G401.6 (cell line): ENCODE data around the gene MRPL20.
"Not testable (repeated sequence)": the region's sequence is repeated elsewhere in the genome, so short reads cannot be mapped to it uniquely, and the experiment has no call there.

Experiments used
- FAIRE-seq: peaks from 2 replicates; lab custom pipeline; 2012; peaks lifted over from hg19 to GRCh38; lab: Jason Lieb, UNC

Gene MRPL20

DNA sequence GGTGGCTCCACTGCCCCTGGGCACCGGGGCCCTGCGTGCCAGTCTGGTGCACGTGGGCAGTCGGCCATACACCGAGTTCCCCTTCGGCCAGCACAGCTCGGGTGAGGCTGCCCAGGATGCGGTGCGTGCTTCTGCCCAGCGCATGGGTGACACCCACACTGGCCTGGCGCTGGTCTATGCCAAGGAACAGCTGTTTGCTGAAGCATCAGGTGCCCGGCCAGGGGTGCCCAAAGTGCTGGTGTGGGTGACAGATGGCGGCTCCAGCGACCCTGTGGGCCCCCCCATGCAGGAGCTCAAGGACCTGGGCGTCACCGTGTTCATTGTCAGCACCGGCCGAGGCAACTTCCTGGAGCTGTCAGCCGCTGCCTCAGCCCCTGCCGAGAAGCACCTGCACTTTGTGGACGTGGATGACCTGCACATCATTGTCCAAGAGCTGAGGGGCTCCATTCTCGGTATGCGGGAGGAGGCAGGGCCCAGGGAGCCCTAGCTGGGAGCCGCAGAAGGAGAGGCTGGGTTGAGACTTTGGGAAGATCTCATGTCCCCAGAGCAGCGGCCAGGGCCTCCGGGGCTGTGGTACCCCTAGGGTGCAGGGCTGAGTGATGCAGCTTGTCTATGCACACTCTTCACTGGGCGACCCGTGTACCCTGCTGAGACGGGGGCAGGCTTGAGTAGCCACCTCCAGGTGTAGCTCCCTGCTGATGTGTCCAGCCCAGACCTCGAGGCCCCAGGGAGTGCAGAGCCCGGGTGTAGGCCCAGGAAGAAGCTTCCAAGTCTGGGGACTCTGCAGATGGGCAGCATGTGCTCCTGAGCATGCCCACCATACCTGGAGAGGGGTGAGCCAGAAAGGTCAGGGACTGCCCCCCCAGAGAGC is 30.2 kb upstream of the MRPL20 start:
- FAIRE-seq: no peak

DNA sequence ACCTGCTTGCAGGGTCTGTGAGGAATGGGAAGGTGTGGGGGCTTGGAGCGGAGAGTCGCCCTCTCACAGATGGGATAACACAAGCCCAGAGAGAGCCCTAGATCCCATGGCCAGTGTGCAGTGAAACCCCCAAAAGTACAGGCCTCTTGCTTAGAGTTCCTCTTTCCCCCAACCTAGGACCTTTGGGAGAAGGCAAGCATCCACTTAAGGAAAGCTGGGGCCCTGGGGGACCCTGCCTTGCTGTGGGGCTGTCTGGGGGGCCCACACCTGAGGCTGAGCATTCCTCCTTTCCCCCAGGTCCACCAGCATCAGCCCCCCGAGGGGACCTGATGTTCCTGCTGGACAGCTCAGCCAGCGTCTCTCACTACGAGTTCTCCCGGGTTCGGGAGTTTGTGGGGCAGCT is 29.5 kb upstream of the MRPL20 start:
- FAIRE-seq: no peak

DNA sequence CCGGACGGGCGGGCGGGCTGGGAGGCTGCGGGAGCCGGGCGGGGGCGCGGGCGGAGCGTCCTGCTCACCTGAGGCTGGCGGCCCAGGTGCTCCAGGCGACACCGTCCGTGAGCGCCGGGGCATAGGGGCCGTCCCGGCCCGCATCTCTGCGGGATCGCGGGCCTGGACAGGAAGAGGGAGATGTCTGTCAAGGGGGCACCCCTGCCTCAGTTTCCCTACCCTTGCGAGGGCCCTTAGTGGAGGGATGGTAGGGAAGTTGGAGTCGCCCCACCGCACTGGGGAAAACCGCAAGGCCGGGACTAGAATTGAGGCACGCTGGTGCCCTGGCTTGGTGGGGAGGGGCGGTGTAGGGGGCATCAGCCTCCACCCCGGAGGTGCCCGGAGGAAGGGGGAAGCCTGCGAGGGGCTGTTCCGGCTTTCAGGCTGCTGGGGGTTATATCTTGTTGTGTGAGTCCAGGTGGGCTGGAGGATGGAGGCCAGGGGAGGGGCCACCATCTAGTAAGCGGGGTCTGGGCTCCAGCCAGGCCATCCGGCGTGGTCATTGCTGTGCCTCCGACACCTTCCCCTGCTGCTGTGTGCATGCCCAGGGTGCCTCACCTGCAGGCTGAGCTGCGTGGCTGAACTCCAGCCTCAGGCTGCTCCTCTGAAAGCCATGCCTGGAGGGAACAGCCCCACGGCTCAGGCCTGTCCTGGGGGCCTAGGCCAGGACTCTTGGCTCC is 29.0 kb upstream of the MRPL20 start:
- FAIRE-seq: no peak

DNA sequence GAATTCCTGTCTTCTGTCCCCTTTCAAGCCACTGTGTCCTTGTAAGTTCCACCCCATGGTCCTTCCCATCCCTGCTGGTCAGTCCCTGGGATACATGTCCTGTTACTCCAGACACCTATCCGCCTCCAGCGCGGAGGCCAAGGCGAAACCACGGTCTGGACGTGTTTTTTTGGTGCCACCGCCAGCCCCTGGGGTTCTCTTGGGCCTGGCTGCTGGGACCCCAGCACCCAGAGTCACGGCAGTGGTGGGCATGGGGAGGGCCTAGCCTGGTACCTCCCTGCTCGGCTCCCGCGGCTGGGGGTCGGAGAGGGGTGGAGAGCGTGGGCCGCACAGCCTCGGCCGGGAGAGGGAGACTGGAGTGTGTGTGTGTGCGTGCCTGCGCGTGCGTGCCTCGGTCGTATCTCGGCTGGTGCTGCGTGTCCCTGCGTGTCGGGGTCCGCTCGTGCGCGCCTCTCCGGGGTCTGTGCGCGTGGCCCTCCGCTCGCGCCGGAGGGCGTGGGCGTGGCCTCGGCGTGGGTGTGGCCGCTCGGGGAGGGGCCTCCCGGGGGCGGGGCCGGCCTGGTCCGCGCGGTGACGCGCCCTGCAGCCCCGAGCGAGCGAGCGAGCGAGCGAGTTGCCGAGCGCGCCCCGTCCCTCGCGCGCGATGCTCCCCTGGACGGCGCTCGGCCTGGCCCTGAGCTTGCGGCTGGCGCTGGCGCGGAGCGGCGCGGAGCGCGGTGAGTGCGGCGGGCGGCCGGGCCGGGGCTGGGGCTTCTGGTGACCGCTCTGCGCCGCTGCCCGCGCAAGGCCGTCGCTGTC is 28.2 kb upstream of the MRPL20 start, which contains the start of gene VWA1:
VWA1 (plus strand) TSS at position 585 of the 798 bp plus-strand sequence; CDS start at position 644, 59 bp downstream.
- FAIRE-seq: no peak

DNA sequence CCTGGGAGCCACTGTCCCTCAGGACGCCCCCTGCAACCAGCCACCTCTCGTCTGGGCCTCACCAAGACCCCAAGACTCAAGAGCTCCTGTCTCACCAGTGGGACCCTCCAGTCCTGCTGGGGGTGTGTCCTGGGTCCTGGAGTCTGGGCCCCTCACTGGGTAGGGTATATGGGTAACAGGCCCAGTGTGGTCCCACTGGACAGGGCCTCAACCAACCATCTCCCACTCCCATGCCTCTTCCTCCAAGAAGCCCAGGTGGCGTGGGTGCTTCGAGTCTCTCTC is 27.7 kb upstream of the MRPL20 start:
- FAIRE-seq: no peak

DNA sequence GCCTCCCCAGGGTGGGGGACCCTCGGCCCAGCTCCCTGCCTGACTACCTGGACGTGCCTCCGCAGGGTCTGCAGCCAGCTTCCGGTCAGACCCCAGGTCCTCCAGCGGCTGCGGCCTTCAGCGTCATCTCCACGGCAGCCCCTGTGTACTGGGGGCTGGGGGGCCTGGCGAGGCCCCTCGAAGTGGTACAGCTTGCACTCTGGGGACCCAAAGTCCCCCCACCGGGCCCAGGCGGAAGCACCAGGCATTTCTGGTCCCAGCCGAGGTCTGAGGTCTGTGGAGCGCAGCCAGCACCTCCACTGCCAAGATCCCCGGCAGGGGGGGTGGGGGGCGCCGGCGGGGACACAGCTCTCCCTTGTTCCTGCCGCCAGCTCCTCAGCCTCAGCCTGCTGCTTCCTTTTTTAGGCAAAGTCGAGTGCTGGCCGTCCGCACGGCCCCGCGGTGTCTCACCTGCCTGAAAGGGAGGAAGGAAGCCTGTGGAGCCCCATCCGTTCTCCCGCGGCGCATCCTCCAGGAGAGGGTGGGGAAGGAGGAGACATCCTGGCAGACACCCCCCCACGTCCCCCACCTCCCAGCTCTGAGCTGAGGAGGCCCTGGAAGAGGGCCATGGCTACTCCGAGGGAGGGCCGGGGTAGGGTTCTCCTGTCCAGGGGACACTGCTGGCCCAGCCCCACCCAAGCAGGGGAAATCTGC is 27.2 kb upstream of the MRPL20 start:
- no peak for FAIRE-seq

DNA sequence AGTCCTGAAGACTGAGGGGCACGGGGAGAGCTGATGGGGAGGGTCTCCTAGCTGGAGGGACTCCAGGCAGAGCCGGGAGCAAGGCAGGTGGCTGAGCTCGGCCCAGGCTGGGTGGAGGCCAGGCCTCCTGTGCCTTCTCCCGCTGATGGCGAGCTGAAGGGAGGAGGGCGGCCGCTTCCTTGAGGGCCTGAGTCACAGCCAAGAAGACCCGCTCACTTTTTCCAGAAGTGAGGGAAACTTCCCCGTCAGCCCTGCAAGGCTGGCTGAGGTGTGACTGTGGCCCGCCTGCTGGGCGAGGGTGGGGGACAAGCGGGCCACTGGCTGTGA is 26.7 kb upstream of the MRPL20 start:
- no peak for FAIRE-seq

DNA sequence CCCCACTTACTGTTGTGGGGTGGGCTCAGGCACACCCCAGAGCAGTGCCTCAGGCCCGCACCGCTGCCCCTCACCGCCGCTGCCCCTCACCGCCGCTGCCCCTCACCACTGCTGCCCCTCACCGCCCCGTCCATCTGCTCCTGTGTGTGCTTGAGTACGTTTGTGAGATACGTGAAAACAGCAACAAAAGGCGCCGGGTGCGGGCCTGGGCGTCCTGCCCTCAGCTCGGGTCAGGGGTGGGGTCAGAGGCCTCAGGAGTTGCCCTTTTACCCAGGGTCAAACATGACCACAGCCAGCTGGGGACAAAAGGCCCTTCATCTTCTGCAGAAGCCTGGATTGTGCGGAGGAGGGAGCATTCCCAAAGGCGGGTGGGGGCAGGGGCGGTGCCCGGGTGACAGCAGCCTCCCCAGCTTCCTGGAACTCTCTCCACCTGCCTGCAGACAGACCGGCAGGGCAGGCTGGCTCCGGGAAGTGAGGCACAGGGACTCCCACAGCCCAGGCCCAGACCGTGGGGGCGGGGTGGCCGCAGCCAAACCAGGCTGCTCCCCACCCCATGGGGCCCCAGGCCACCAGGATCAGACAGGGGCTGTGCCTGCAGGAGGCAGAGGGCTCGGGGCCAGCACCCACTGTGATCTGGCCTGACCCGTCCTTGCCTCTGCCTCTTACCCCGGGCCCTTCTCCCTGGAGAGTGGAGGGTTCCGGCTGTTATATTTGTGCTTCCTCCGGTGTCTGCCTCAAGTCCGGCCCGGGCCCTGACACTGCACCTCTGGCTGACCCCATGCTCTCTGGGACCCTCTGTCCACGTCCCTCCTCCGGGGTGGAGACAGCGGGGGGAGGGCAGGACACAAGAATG is 26.1 kb upstream of the MRPL20 start:
- peak; percentile 74 for FAIRE-seq

DNA sequence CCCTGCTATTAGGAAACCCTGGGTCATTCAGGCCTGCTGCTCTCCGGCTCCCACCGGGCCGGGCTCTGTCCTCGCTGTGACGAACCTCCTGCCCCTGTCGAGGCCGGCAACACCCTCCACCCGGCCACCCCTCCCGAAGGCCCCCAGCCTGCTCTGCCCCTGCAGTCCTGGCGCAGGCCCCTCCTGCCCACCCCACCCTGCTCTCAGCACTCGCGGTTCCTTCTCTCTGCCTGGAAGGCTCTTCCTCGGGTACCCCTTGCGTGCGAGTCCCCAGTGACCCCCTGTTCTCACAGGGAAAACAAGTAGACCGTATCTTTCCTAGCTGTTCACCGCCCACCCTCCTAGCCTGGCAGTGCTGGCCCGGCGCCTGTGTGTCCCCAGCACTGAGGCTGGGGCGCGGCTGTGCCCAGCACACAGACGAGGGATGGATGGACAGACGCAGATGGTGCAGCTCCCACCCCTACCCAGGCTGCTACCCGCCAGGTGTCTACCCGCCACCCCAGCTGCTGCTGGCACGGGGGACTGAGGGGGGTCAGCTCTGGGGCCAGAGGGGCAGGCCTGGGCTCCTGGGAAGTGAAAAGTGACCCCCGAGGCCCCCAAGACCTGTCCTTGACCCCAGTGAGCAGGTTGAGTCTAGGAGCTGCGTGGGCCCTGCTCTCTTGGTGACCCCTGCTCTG is 25.3 kb upstream of the MRPL20 start:
- FAIRE-seq: no peak

DNA sequence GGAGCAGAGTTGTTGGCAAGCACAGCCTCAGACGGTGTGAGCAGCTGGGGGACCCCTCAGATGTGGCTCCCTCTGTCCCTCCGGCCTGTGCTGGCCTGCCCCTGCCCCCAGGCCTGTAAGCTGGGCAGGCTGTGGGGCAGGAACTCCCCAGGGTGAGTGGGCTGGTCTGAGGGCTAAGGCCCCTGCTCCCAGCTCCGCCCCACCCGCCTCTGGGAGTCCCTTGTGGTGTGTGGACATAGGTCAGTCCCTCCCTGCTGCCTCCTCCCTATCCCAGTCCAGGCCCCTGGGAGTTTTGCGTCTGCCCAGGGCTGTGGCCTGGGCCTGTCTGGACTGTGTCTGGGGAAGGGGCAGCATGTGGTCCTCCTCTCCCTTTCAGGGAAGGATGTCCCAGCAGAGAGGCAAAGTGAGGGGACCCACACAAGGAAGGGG is 24.8 kb upstream of the MRPL20 start:
- peak; percentile 88 for FAIRE-seq

DNA sequence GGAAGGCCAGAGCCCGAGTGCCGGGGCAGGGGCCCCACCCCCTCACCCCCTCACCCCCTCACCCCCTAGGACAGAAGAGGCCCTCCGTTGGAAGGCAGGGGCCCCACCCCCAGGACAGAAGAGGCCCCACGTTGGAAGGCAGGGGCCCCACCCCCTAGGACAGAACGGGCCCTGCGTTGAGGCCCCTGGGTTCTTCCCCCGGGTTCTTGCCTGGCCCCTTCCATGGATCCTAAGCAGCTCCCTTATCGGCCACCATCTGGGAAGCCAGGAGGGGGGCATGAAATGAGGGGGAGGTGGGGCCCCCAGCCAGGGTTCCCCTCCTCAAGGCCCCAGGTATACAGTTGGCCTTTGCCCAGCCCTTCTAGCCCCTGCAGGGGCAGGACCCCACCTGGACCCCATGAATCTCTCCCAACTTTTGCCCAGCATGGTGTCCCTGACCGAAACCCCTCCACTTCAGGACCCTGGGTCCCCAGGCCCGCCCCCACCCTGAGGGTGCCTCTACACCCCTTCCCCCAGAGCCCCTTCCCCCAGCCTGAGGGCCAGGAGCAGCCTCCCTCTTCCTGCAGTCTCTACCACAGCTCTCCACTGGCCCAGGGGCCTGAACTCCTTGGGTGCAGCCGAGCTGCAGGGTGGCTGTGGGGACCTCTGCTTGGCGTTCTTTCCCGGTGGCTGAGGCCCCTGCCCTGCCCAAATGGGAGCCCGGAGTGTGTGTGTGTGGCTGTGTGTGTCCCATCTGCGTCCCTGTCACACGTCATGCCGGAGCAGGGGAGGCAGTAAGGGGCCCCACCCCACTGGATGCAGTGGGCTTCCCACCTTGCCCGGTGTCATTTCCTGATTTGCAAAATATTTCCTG is 24.1 kb upstream of the MRPL20 start:
- no peak for FAIRE-seq

DNA sequence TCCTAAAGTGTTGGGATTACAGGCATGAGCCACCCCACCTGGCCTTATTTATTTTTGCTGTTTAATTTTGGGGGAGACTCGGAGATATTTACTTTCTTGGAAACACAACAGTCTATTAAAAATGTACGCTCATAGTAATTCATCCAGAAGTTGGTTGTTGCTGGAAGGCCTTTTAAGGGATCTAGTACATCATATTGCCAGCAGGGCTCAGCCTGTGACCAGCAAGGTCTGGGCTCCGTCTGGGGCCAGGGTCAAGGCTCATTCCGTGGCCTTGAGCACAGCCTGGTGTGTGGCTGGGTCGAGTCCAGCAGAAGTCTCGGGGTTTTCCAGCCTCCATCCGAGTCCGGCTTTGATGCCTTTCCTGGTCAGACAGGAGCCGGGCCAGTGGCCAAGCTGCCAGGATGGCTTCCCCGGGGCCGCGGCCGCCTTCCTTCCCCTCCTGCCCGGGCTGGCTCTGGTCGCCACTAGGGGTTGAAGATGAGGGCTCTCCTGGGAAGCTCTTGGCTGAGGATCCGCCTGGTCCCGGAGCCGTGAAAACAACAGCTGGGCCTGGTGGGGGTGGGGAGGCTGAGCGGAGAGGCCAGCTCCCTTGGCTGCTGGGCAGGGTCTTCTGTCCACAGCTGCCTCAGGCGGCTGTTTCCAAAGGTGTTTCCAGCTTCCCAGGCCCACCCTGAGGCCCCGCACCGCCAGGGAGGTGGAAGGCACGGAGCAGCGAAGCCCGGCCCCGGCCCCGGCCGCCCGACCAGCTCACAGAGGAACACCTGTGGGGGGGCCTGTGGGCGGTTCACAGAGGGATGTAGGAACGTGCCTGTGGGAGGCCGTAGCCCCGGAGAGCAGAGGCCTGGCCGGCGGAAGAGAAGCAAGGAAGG is 23.3 kb upstream of the MRPL20 start:
- FAIRE-seq: peak; percentile 75

DNA sequence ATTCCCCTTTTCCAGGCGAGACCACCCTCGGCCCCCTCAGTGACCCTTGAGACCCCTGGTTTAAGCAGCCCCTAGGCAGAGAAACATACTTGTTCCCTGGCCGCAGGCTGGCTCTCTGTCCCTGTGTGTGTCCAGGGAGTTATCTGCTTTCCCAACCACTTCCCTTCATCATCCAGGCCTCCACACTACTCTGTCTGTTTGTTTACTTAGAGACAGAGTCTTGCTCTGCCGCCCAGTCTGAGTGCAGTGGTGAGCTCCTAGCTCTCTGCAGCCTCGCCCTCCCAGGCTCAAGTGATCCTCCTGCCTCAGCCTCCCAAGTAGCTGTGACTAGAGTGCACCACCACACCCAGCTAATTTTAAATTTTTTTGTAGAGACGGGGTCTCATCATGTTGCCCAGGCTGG is 22.6 kb upstream of the MRPL20 start:
- FAIRE-seq: no peak

DNA sequence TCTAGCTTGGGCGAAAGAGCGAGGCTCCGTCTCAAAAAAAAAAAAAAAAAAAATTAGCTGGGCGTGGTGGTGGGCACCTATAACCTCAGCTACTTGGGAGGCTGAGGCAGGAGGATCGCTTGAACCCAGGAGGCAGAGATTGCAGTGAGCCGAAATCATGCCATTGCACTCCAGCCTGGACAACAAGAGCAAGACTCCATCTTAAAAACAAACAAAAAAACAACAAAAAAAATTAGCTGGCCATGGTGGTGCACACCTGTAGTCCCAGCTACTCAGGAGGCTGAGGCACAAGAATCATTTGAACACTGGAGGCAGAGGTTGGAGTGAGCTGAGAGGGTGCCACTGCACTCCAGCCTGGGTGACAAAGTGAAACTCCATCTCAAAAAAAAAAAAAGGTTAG is 21.9 kb upstream of the MRPL20 start:
- not testable (repeated sequence) for FAIRE-seq

DNA sequence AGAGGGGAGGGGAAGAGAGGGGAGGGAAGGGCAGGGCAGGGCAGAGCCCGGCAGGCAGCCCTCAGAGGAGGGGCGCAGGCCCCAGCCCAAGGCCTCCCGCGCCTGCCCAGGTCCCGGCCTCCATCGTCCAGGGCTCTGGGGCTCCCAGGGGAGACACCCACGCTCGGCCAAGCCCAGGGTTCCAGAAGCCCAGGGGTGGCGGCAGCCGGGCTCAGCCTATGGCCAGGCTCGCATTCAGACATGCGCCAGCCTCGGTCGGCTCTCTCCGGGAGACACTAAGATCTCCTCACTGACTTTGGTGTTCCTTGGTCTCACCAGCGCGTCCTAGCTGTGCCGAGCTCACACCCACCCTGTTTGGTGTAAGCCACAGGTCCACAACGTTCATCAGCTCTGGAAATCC is 21.1 kb upstream of the MRPL20 start:
- FAIRE-seq: no peak

DNA sequence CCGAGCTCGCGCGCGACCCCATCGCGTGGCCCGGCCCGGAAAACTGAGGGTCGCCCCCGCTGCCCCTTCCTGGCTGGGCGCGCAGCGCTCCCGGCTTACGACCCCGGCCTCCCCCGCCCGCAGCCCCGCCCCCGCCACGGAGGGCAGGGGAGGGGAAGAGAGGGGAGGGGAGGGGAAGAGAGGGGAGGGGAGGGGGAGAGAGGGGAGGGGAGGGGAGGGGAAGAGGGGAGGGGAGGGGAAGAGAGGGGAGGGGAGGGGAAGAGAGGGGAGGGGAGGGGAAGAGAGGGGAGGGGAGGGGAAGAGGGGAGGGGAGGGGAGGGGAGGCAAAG is 20.7 kb upstream of the MRPL20 start:
- no peak for FAIRE-seq

DNA sequence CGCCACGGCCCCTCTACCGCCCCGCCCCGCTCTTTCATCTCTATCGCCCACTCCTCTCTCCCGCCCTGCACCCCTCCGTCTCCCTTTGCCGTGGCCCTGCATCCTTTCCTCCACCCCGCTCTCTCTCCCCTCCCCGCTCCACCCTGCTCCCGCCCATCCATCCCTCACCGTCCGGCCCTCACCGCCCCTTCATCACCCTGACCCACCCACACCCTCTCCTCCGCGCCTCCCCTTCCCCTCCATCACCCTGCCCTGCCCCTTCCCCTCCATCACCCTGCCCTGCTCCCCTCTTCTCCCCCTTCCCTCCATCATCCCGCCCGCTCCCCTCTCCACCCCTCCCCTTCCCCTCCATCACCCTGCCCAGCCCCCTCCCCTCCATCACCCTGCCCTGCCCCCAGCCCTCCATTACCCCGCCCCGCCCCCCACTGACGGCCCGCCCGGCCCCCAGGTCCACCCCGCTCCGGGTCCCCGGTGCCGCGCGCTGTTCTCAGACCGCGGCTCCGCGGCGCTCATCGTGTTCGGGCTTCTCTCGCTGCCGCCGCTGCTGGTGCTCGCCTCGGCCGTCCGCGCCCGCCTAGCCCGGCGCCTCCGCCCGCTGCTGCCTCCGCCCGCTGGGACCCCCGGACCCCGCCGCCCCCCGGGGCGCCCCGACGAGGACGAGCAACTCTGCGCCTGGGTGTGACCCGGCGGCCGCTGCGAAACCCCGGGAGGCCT is 20.2 kb upstream of the MRPL20 start:
- no peak for FAIRE-seq

DNA sequence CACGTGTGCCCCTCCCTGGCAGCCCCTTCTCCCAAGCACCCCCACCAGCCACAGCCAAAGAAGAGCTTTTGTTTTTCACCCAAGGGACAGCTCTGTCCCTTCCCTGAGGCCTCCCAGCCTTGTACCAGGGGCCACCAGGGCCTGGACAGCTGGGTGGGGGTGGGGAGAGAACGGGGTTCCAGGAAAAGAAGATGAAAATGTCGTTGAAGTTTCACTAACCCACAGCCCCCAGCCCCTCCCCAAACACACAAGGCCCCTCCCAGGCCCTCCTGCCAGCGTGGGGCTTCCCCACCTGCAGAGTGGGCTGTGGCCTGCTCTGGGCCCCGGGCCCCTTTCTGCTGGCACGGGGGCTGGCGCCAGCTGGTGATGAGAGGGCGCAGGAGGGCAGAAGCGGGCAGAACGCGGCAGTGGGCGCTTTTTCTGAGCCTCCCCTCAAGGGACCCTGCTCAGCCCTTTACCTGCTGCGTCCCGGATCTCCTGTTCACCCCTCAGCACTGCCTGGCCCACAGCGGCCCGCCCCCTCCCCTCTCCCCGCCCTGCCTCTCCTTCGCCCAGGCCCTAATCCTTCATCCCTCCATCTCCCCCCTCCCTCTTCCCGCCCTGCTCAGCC is 19.5 kb upstream of the MRPL20 start:
- no peak for FAIRE-seq
